ENCODE measurements around the gene MAPK6.
"Not testable (repeated sequence)": the region's sequence is repeated elsewhere in the genome, so short reads cannot be mapped to it uniquely, and the experiment has no call there.

Gene MAPK6

GRCh38 chr15:52076889-52077781, 58.1 kb downstream of the MAPK6 start:
- Histone ChIP-seq H3K4me1 (ENCODE audit: control insufficient read depth, insufficient read depth, low read length) (peaks cover 15% of the 10 kb centered on the region), H3K9ac (ENCODE audit: low read length) (peak overlapping the region; percentile 15), H3K27me3 (replicated peaks; ENCODE audit: control insufficient read depth, insufficient read depth, low read length) (no peaks in the 10 kb centered on the region), H3K4me3 (ENCODE audit: low read length) (no peak overlapping the region), H3K9me3 (ENCODE audit: control insufficient read depth, low read length) (no peaks in the 10 kb centered on the region), H3K36me3 (ENCODE audit: control insufficient read depth, insufficient read depth, low read length, severe bottlenecking) (no peaks in the 10 kb centered on the region)
- DNase-seq (ENCODE audit: low read depth), result peak; percentile 46

GRCh38 chr15:52078197-52078875, 59.3 kb downstream of the MAPK6 start:
- no peak for DNase-seq (ENCODE audit: low read depth)

GRCh38 chr15:52078876-52079700, 60.1 kb downstream of the MAPK6 start:
- Histone ChIP-seq H3K27me3 (replicated peaks; ENCODE audit: control insufficient read depth, insufficient read depth, low read length) (no peaks in the 10 kb centered on the region), H3K4me3 (ENCODE audit: low read length) (no peak overlapping the region), H3K9me3 (ENCODE audit: control insufficient read depth, low read length) (no peaks in the 10 kb centered on the region), H3K4me1 (ENCODE audit: control insufficient read depth, insufficient read depth, low read length) (peaks cover 15% of the 10 kb centered on the region), H3K9ac (ENCODE audit: low read length) (no peak overlapping the region), H3K36me3 (ENCODE audit: control insufficient read depth, insufficient read depth, low read length, severe bottlenecking) (no peaks in the 10 kb centered on the region)
- peak; percentile 83 for DNase-seq (ENCODE audit: low read depth)

More at GRCh38 chr15:52078197-52078875, 59.3 kb downstream of the MAPK6 start:
- H3K36me3 ChIP-seq (ENCODE audit: control insufficient read depth, insufficient read depth, low read length, severe bottlenecking), result no peaks in the 10 kb centered on the region
- H3K4me1 ChIP-seq (ENCODE audit: control insufficient read depth, insufficient read depth, low read length), result peaks cover 15% of the 10 kb centered on the region
- H3K4me3 ChIP-seq (ENCODE audit: low read length), result no peak overlapping the region
- no peaks in the 10 kb centered on the region for H3K9me3 ChIP-seq (ENCODE audit: control insufficient read depth, low read length)
- no peaks in the 10 kb centered on the region for H3K27me3 ChIP-seq (replicated peaks; ENCODE audit: control insufficient read depth, insufficient read depth, low read length)
- no peak overlapping the region for H3K9ac ChIP-seq (ENCODE audit: low read length)

GRCh38 chr15:52080031-52080430, 61.0 kb downstream of the MAPK6 start:
- DNase-seq (ENCODE audit: low read depth), result no peak
- no peaks in the 10 kb centered on the region for H3K9me3 ChIP-seq (ENCODE audit: control insufficient read depth, low read length)
- no peak overlapping the region for H3K4me3 ChIP-seq (ENCODE audit: low read length)
- H3K9ac ChIP-seq (ENCODE audit: low read length), result no peak overlapping the region
- no peaks in the 10 kb centered on the region for H3K36me3 ChIP-seq (ENCODE audit: control insufficient read depth, insufficient read depth, low read length, severe bottlenecking)
- peaks cover 15% of the 10 kb centered on the region for H3K4me1 ChIP-seq (ENCODE audit: control insufficient read depth, insufficient read depth, low read length)
- H3K27me3 ChIP-seq (replicated peaks; ENCODE audit: control insufficient read depth, insufficient read depth, low read length), result no peaks in the 10 kb centered on the region

- H3K4me1 ChIP-seq (ENCODE audit: control insufficient read depth, insufficient read depth, low read length), result peaks cover 15% of the 10 kb centered on the region
- H3K36me3 ChIP-seq (ENCODE audit: control insufficient read depth, insufficient read depth, low read length, severe bottlenecking), result no peaks in the 10 kb centered on the region
- no peaks in the 10 kb centered on the region for H3K27me3 ChIP-seq (replicated peaks; ENCODE audit: control insufficient read depth, insufficient read depth, low read length)
- no peak overlapping the region for H3K4me3 ChIP-seq (ENCODE audit: low read length)
- no peaks in the 10 kb centered on the region for H3K9me3 ChIP-seq (ENCODE audit: control insufficient read depth, low read length)
- no peak overlapping the region for H3K9ac ChIP-seq (ENCODE audit: low read length)
- no peak for DNase-seq (ENCODE audit: low read depth)
These were observed 61.8 kb downstream of the MAPK6 start for GRCh38 chr15:52080706-52081392.

GRCh38 chr15:52082197-52083036, 63.4 kb downstream of the MAPK6 start:
- H3K27me3 ChIP-seq (replicated peaks; ENCODE audit: control insufficient read depth, insufficient read depth, low read length), result no peaks in the 10 kb centered on the region
- DNase-seq (ENCODE audit: low read depth), result no peak
- H3K4me3 ChIP-seq (ENCODE audit: low read length), result no peak overlapping the region
- peaks cover 5% of the 10 kb centered on the region for H3K4me1 ChIP-seq (ENCODE audit: control insufficient read depth, insufficient read depth, low read length)
- no peaks in the 10 kb centered on the region for H3K36me3 ChIP-seq (ENCODE audit: control insufficient read depth, insufficient read depth, low read length, severe bottlenecking)
- H3K9me3 ChIP-seq (ENCODE audit: control insufficient read depth, low read length), result peaks cover 13% of the 10 kb centered on the region
- no peak overlapping the region for H3K9ac ChIP-seq (ENCODE audit: low read length)

GRCh38 chr15:52083037-52083359, 64.0 kb downstream of the MAPK6 start:
- H3K9me3 ChIP-seq (ENCODE audit: control insufficient read depth, low read length), result peaks cover 13% of the 10 kb centered on the region
- DNase-seq (ENCODE audit: low read depth); H3K9ac ChIP-seq (ENCODE audit: low read length); H3K4me3 ChIP-seq (ENCODE audit: low read length); H3K36me3 ChIP-seq (ENCODE audit: control insufficient read depth, insufficient read depth, low read length, severe bottlenecking); H3K27me3 ChIP-seq (replicated peaks; ENCODE audit: control insufficient read depth, insufficient read depth, low read length); H3K4me1 ChIP-seq (ENCODE audit: control insufficient read depth, insufficient read depth, low read length): not testable (repeated sequence)

- no peak overlapping the region for H3K9ac ChIP-seq (ENCODE audit: low read length)
- H3K4me3 ChIP-seq (ENCODE audit: low read length), result no peak overlapping the region
- H3K4me1 ChIP-seq (ENCODE audit: control insufficient read depth, insufficient read depth, low read length), result peaks cover 2% of the 10 kb centered on the region
- no peak for DNase-seq (ENCODE audit: low read depth)
- H3K36me3 ChIP-seq (ENCODE audit: control insufficient read depth, insufficient read depth, low read length, severe bottlenecking), result no peaks in the 10 kb centered on the region
- H3K9me3 ChIP-seq (ENCODE audit: control insufficient read depth, low read length), result peaks cover 13% of the 10 kb centered on the region
- H3K27me3 ChIP-seq (replicated peaks; ENCODE audit: control insufficient read depth, insufficient read depth, low read length), result no peaks in the 10 kb centered on the region
These were observed 64.6 kb downstream of the MAPK6 start for GRCh38 chr15:52083603-52084002.

GRCh38 chr15:52085299-52085698, 66.3 kb downstream of the MAPK6 start:
- H3K9me3 ChIP-seq (ENCODE audit: control insufficient read depth, low read length), result peaks cover 13% of the 10 kb centered on the region
- no peak overlapping the region for H3K4me3 ChIP-seq (ENCODE audit: low read length)
- H3K27me3 ChIP-seq (replicated peaks; ENCODE audit: control insufficient read depth, insufficient read depth, low read length), result no peaks in the 10 kb centered on the region
- no peaks in the 10 kb centered on the region for H3K4me1 ChIP-seq (ENCODE audit: control insufficient read depth, insufficient read depth, low read length)
- no peak for DNase-seq (ENCODE audit: low read depth)
- H3K36me3 ChIP-seq (ENCODE audit: control insufficient read depth, insufficient read depth, low read length, severe bottlenecking), result no peaks in the 10 kb centered on the region
- no peak overlapping the region for H3K9ac ChIP-seq (ENCODE audit: low read length)

- Histone ChIP-seq H3K4me3 (ENCODE audit: low read length) (no peak overlapping the region), H3K27me3 (replicated peaks; ENCODE audit: control insufficient read depth, insufficient read depth, low read length) (no peaks in the 10 kb centered on the region), H3K9me3 (ENCODE audit: control insufficient read depth, low read length) (peaks cover 13% of the 10 kb centered on the region), H3K4me1 (ENCODE audit: control insufficient read depth, insufficient read depth, low read length) (peaks cover under 1% of the 10 kb centered on the region), H3K9ac (ENCODE audit: low read length) (no peak overlapping the region), H3K36me3 (ENCODE audit: control insufficient read depth, insufficient read depth, low read length, severe bottlenecking) (no peaks in the 10 kb centered on the region)
- no peak for DNase-seq (ENCODE audit: low read depth)
These were observed 67.2 kb downstream of the MAPK6 start for GRCh38 chr15:52086011-52086786.

Data from adipocyte (in vitro differentiated cells).